Stimulated activated CD8-positive, alpha-beta memory T cell treated with anti-CD3 and anti-CD28 coated beads, Interleukin-4, amount 100 ng/mL, for 4 hours (primary cell): ENCODE data around the gene MYO1H.
A peak's percentile ranks its signal among the peaks of the same experiment; 100 is the strongest.
"Not testable (repeated sequence)": the region's sequence is repeated elsewhere in the genome, so short reads cannot be mapped to it uniquely, and the experiment has no call there.

Source experiments
- DNase-seq, 2 donors: peaks; one replicate each; pipeline ENCODE4 v3.0.0-alpha.2; 2020; ENCODE audit warnings: low read depth in 2 of 2, low spot score in 1 of 2

MYO1H gene

DNA sequence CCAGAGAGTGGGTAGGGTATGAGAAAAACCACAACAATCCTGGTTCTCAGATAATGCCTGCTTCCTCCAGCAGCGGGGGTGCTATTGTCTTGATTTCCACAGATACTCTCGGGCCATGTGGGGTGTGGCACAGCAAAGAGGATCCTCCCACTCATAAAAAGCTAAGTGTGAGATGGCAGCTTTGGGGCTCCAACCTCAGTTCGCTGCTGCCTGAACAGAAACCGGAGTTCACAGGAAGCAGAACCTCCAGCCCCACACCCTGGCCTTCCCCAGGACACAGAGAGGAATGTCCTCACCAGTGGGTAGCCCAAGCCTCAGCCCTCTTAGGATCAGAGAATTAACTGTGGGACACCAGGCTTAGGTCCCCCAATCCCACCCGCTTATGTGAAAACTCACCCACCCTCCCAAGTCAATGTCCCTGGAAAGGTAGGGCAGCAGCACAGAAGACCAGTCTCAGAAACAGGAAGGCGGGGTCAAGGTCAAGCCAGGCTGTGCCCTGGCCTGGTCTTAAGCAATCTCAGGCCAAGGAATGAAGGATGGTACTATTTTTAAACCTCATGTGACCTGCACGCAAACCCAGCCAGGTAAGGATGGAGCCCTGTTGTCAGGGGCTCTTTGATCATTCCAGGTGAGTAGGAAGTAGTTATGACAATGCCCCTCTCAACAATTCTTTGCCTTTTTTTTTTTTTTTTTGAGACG lies 120.4 kb downstream of the MYO1H start:
- no peak for DNase-seq

GRCh38 chr12:109469517-109469916 lies 121.8 kb downstream of the MYO1H start:
- no peak for DNase-seq

- no peak for DNase-seq
These were observed 125.3 kb downstream of the MYO1H start for GRCh38 chr12:109473006-109473405.

DNA sequence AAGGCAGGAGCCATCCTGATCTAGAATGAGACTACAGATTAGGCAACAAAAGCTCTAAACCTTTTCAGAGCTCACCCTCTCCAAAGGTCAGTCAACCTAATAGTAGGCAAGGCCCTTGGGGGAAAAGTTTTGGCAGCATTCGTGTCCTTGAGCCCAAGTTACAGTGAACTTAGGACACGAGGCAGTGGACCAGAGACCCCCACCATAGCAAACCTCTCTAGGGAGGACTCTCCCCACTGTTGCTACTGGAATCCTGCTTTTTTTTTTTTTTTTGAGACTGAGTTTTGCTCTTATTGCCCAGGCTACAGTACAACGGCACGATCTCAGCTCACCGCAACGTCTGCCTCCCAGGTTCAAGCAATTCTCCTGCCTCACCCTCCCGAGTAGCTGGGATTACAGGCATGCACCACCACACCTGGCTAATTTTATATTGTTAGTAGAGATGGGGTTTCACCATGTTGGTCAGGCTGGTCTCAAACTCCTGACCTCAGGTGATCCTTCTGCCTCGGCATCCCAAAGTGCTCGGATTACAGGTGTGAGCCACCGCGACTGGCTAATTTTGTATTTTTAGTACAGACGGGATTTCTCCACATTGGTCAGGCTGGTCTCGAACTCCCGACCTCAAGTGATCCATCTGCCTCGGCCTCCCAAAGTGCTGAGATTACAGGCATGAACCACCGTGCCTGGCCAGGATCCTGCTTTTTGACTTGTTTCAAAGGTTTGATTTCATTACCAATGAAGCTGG lies 126.0 kb downstream of the MYO1H start:
- not testable (repeated sequence) for DNase-seq

DNA sequence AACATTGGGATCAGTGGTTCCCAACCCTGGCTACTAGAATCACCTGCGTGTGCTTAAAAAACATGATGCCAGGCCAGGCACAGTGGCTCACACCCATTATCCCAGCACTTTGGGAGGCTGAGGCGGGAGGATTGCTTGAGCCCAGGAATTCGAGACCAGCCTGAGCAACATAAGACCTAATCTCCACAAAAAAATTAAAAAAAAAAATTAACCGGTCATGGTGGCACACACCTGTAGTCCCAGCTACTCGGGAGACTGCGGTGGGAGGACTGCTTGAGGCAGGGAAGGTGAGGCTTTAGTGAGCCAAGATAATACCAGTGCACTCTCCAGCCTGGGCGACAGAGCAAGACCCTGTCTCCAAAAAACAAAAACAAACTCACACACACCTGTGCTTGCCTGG lies 127.4 kb downstream of the MYO1H start:
- DNase-seq = no peak

DNA sequence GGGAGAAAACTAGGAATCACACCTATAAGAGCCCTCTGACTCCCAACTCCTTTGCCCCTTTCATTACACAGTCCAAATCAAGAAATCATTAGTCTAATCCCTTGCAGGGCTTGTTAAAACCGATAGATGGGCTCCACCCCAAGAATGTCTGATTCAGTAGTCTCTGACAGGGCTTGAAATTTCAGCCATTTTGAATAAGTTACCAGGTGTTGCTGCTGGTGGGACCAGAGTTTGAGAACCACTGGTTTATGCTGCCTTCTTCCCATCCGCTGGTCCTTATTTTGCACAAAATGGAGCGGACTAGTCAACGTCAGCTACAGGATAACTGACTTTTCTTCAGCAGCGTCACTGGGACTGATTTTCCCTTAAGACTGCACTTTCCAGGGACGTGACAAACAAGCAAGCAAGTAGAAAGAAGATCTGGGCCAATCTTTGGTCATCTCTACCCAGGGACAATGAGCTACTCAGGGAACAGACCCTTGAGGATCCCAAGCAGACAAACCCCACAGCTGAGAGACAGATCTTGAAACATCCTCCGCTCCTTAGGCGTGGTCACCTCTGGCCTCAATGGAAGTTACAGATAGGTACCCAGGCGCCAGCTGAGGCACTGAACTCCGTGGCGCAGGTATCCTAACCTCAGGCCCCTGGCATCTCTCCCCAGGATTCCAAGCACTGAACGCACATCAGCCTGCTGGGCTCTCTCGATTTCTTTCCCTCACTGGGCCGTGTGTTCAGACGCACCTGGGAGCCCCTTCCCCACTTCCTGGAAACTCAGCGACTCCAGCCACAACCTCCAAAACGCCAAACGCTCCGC lies 128.5 kb downstream of the MYO1H start:
- no peak for DNase-seq

DNA sequence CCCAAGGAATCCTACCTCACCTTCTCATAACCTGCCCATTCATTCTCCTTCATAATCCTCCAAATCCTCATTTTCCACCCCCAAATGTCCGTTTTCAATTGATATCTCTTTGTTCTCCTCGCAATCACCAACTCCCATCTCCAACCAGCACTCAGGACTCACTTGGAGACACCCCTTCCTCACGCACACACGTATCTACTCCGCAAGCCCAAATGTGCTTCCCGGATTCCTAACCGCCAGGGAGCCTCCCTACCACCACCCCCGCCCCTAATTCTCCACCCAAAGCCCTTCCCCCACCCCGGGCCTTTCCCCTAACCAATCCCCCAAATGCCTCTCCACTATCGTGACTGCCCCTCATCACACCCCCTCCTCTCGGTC lies 129.1 kb downstream of the MYO1H start:
- DNase-seq = no peak

DNA sequence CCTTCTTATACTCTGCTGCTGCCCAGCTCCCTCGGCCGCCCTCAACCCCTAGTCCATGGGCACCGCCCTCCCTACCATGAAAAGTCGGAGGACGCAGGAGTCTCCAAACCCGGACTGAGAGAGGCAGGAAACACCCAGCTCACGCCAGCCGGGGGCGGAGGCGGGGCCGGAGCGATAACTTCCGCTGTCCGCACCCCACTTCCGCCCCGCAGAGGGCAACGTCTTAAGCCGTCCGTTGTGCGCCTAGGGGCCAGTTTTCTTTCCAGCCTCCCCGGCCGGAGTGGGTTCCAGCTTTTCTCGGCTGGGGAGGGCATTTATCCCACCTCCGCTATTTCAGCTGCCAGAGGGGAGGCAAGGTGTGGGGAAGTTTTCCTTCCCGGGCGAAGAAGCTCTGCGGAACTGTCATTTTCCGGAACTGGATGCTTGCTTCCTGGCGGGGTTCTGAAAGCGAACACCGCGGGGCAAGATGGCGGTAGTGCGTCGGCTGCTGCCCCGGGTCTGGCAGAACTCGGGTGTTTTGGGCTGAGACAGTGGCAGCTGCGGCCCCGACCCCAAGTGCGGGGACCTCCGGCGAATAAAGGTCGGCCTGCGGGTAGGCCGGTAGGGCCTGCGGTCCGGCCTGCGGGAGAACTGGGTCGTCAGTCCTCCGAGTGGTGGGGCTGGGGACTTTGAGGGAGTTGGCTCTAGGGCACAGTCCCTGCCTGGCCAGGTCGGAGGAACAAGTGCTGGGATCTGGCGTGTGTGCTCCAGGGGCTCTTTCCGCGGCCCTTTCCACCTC lies 129.7 kb downstream of the MYO1H start, which contains the start of the genes KCTD10 and UBE3B:
Gene KCTD10, minus strand, starts transcription at position 116 of the 778 bp plus-strand sequence. Its CDS starts 38 bp downstream, at position 78.
Gene UBE3B, plus strand, starts transcription at position 450 of the 778 bp plus-strand sequence. CDS start 5,918 bp downstream, outside the sequence.
- peak; percentile 61 to 73 for DNase-seq

DNA sequence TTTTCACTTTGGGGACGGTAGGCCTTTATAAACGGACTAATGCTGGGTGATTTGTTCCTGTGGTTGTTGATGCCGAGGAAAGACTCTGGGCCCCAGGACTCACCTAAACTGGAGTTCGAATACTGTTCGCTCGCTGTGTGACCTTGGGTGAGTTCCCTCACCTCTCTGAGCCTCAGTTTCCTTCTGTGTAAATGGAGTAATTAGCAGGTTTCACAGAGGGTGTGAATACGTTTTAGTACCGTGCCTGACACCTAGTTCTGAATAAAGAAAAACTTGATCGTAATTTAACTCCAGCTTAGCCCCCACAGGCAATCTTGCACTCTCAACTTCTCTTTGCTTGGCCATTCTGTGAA lies 130.2 kb downstream of the MYO1H start:
- DNase-seq = no peak

GRCh38 chr12:109479761-109480160 lies 132.1 kb downstream of the MYO1H start:
- no peak for DNase-seq

DNA sequence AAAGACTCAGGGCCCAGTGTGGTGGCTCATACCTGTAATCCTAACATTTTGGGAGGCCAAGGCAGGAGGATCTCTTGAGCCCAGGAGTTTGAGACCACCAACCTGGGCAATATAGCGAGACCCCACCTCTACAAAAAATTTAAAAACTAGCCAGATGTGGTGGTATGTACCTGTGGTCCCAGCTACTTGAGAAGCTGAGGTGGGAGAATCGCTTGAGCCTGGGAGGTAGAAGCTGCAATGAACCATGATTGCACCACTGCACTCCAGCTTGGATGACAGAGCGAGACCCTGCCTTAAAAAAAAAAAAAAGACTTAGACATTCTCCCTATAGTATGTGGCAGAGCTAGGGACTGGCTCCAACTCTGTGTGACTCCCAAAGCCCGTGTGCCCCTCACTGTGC lies 132.7 kb downstream of the MYO1H start:
- no peak for DNase-seq

DNA sequence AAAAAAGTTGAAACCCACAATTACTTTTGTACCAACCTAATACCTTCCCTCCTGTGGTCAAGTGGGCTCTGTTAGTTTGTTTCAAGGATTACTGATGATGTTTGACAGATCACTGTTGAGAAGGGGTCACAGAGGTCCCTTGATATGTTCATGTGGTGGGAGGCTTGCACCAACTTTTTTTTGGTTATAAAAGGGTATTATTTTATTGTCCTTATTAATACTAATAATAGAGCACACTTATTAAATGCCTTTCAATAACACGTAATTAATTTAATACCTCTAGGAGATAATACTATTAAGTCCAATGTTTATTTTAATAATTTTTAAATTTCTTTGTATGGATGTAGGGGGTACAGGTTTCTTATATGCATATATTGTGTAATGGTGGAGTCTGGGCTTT lies 134.2 kb downstream of the MYO1H start:
- DNase-seq = no peak

GRCh38 chr12:109482491-109482890 lies 134.8 kb downstream of the MYO1H start:
- DNase-seq = no peak

DNA sequence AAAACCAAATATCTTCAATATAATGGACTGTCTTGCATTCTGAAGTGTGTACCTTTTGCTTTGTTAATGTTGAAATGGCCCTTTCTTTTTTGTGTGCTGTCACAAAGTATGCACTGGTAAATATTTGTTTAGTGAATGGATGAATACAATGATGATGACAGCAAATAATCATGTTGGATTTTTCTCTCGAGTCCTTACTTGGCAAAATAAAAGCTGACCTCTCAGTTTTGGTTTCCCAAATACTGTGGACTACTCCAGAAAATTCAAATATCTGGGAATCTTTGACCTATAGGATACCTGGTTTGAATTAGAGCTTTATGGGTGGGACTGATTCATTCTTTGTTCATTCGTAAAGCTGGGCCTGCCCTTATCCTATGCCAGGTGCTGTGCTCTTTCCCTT lies 135.2 kb downstream of the MYO1H start:
- no peak for DNase-seq

DNA sequence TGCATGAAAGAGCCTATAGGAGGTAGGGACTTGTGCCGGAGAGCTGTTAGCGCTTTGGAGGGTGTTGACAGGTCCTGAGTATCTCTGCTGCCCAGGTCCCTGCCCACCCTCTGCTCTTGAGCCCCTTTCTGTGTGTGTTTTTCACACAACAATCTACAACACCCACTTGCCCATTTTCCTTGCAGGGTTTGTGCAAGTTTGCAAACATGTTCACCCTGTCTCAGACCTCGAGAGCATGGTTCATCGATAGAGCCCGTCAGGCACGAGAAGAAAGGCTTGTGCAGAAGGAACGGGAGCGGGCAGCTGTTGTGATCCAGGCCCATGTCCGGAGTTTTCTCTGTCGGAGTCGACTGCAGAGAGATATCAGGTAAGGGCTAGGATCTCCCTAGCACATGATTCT lies 135.6 kb downstream of the MYO1H start:
- no peak for DNase-seq

DNA sequence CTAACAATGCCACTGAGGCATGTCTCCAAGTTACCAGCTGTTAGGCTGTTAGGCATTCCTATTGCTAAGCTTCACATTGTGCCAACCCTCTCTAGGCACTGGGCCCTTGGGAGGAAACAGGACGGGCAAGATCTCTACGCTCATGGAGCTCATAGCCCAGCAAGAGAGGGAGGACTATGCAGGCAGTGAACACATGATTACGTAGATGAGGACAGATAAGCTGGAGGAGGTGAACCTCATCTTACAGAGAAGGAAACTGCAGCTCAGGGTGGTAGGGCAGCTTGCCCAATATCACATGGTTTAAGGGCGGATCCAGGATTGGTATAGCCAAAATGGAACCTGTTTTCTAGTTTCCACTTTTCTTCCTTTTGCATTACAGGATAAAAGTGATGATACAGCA lies 137.5 kb downstream of the MYO1H start:
- DNase-seq = no peak

DNA sequence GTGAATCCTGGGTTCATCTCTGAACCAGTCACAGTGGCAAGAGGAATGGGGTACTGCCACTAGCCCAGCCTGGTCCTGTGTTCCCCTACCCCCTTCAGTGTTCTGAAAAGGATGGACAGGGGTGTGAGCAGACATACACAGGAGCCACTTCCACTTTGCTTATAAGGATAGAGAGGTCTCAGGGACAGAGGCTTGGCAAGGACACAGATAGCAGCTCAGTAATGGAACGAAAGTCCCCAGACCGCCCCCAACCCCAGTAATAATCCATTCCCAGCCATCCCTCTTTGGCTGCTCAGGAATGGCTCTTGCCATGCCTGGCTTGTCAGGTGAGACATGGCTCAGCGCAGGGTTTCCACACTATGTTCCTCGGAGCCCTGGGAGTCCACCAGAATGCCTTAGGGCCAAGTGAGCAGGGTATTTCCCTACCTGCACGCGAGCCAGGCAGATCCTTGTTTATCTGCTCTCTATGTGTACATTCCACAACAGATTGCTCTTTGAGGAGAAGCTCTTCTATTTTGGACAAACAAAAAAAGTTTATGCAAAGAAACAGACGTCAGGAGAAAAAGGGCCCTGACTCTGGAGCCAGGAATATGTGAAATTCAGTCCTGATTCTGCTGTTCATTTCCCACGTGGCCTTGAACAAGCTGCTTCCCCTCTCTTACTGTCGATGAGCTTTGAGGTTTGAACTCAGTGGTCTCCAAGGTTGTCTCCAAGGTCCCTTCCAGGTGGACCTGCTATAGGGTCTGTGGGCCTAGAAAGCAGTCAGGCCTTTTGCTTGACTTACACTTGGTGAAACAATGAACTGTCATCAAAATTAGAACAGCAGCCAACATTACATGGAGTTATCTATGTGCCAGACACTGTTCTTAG lies 139.7 kb downstream of the MYO1H start:
- no peak for DNase-seq

DNA sequence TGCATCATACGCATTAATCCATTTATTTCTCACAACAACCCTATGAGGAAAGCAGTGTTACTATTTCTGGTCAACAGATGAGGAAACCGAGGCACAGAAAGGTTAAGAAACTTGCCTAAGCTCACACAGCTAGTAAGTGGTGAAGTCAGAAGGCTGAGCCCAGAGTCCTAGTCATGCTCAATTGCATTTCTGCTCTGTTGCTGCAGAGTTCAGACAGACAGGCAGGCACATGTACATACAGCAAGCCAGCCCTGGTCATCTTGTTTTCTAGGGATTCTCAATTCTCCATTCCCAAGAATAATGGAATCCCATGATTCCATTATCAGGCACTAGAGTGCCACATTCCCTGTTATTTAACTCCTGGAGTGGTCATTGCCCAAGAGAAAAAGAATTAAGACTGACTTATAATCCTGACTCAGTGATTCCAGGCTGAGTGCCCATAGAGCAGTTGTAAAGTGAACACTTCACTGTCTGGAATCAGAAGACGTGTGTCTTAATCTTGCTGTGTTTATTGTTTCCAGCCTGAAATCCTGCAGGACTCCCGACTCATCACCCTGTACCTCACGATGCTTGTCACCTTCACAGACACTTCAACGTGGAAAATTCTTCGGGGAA lies 140.5 kb downstream of the MYO1H start:
- DNase-seq = no peak
